GM12878 (cell line): ENCODE measurements around the gene GOLGA6A.

Experiments used
- FOXM1 ChIP-seq: IDR thresholded peaks from 2 replicates; pipeline ENCODE4 v1.6.1; 2012; ENCODE audit warnings: low read depth, mild to moderate bottlenecking, inconsistent platforms, low read length, moderate library complexity
- MEF2B ChIP-seq: fragments of 450-650 bp; IDR thresholded peaks from 2 replicates; pipeline ENCODE4 v1.6.1; 2018; ENCODE audit warnings: mild to moderate bottlenecking, moderate library complexity; ENCODE audit not compliant: partially characterized antibody, poor library complexity, severe bottlenecking
- POLR2A ChIP-seq: IDR thresholded peaks from 2 replicates; pipeline ENCODE4 v1.6.1; 2011; ENCODE audit warnings: low read depth, mild to moderate bottlenecking, low read length
- TF ChIP-seq, protein P1 (sequence below), 3 experiments: IDR thresholded peaks in 2 of 3; conservative IDR thresholded peaks in 1 of 3; 2 replicates each; pipeline ENCODE4 v1.5.1; 2011; ENCODE audit warnings: low read depth in 3 of 3, low read length in 3 of 3, mild to moderate bottlenecking in 3 of 3, control low read depth in 2 of 3, moderate library complexity in 2 of 3, inconsistent platforms in 1 of 3, mixed read lengths in 1 of 3; ENCODE audit not compliant: control insufficient read depth in 2 of 3, insufficient read depth in 1 of 3; ENCODE audit errors: extremely low read depth in 1 of 3
- TF ChIP-seq, protein P2 (sequence below): IDR thresholded peaks from 2 replicates; pipeline ENCODE4 v1.6.1; 2012; ENCODE audit warnings: mild to moderate bottlenecking, low read depth, low read length

DNA sequence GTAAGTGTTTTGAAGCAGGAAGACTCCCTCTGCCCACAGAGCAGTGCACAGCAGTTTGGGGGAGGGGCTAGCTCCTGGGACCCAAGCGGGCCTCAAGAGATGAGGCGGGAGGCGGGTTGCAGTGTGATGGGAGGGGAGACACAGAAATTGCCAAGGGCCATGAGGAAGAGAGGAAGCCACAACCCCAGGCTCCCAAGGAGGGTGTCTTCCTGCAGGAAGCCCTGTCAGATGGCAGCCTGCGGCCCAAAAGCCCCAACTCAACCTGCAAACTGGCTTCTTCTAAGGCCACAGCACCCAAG is 40.7 kb upstream of the GOLGA6A start:
- TF ChIP-seq POLR2A (no peak), FOXM1 (no peak), MEF2B (no peak)
- TF ChIP-seq, protein P1, sequence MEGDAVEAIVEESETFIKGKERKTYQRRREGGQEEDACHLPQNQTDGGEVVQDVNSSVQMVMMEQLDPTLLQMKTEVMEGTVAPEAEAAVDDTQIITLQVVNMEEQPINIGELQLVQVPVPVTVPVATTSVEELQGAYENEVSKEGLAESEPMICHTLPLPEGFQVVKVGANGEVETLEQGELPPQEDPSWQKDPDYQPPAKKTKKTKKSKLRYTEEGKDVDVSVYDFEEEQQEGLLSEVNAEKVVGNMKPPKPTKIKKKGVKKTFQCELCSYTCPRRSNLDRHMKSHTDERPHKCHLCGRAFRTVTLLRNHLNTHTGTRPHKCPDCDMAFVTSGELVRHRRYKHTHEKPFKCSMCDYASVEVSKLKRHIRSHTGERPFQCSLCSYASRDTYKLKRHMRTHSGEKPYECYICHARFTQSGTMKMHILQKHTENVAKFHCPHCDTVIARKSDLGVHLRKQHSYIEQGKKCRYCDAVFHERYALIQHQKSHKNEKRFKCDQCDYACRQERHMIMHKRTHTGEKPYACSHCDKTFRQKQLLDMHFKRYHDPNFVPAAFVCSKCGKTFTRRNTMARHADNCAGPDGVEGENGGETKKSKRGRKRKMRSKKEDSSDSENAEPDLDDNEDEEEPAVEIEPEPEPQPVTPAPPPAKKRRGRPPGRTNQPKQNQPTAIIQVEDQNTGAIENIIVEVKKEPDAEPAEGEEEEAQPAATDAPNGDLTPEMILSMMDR (IDR thresholded peaks at IDR 0.05 in 2 of 3, conservative IDR thresholded peaks at IDR 0.05 in 1 of 3; ENCODE audit: control insufficient read depth in 2 of 3, extremely low read depth in 1 of 3, insufficient read depth in 1 of 3, low read depth in 3 of 3, low read length in 3 of 3): no peak
- TF ChIP-seq, protein P2, sequence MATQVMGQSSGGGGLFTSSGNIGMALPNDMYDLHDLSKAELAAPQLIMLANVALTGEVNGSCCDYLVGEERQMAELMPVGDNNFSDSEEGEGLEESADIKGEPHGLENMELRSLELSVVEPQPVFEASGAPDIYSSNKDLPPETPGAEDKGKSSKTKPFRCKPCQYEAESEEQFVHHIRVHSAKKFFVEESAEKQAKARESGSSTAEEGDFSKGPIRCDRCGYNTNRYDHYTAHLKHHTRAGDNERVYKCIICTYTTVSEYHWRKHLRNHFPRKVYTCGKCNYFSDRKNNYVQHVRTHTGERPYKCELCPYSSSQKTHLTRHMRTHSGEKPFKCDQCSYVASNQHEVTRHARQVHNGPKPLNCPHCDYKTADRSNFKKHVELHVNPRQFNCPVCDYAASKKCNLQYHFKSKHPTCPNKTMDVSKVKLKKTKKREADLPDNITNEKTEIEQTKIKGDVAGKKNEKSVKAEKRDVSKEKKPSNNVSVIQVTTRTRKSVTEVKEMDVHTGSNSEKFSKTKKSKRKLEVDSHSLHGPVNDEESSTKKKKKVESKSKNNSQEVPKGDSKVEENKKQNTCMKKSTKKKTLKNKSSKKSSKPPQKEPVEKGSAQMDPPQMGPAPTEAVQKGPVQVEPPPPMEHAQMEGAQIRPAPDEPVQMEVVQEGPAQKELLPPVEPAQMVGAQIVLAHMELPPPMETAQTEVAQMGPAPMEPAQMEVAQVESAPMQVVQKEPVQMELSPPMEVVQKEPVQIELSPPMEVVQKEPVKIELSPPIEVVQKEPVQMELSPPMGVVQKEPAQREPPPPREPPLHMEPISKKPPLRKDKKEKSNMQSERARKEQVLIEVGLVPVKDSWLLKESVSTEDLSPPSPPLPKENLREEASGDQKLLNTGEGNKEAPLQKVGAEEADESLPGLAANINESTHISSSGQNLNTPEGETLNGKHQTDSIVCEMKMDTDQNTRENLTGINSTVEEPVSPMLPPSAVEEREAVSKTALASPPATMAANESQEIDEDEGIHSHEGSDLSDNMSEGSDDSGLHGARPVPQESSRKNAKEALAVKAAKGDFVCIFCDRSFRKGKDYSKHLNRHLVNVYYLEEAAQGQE: no peak
